ENCODE measurements around the gene KCNA10.

Gene KCNA10

DNA sequence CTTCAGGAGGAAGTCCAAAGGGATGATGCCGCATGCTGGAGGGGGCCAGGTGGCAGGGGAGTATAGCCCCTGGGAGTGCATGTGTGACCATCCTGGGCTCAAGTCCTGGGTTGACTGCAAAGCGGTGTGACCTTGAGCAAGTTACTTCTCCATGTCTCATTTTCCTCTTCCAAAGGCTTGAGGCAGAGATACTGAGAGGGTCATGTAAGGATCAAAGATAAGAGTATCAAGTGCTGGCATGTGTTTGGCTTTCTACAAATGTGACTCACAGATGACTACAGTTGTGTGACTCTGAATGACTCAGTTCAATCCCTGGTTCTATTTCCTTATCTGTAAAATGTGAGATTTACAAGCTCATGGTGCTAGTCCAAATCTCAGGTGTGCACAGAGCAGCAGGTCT lies 41.9 kb downstream of the KCNA10 start:
- no peak for DNase-seq

DNA sequence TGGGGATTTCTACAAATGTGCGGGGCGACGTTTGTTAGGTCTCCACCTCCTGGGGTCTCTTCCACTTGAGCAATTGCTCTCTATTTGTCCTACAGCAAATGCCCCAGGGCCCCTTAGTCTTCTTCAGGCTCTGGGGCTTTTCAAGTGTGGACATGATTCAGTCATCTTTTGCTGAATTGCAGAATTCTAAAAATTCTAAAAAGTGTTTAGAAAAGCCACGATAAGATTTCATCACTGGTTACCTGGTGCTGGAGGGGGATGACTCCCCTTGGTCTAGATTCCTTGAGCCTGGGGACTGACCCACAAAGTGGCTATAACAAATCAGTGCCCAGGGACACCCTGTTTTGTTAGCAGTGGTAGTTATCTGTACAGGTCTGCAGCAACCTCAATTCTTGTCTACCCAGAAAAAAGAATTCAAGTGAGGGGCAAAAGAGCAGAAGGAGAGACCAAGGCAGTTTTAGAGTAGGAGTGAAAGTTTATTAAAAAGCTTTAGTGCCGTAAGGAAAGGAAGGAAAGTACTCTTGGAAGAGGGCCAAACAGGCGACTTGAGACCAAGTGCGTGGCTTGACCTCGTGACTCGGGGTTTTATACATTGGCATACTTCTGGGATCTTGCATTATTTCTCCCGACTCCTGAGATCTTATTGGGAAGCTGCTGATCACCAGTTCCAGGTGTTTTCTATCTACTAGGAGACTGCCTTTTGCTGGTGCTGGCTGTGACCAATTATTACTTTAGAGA lies 42.8 kb downstream of the KCNA10 start:
- no peak for DNase-seq

DNA sequence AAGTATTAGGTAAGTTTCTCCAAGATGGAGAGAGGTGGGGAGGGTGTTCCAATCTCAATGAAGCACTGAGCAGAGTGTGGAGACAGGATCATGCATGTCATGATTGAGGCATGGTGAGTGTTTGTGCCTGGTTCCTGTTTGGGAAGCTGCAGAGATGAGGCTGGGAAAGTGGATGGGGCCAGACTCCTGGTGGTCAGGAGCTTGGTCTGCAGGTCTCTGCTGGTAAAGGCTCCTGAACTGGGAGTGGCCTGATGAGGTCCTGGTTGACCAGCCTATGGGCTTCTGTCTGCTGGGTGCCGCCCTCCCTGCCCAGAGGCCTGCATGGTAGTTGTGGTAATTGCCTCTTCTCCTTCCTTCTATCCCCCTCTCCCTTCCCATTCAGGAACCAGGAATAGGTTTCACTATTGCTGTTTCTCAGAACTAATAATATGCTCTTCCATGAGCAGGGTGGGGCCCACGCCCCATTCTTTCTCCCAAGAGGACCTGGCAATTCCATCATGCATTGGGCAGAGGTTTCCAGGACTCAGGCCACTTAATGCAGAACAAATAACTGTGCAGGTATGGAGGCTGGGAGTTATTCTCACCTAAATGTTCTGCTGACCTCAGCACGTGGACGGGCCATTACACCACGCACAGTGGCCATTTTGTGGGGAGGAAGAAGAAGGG lies 43.5 kb downstream of the KCNA10 start:
- DNase-seq: no peak

GRCh38 chr1:110474444-110474843 lies 44.5 kb downstream of the KCNA10 start:
- DNase-seq: no peak

DNA sequence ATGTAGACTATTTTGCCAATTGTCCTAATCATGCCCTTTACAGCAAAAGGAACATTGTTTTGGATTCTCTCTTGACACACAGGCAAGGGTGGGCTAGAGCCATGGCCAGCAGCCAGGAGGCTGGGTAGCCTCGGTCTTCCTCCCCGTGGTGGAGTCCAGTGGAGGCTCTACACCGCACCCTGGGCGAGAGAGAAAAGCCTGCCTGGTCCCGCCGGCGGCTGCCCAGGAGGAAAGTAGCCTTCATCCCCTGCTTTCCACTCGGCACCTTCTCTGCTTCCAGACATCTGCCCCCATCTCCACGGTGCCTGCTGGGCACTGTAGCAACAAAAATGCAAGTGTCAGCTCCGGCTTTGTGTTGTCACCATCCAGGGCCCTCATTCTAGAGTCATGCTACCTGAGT lies 46.4 kb downstream of the KCNA10 start:
- DNase-seq: no peak

DNA sequence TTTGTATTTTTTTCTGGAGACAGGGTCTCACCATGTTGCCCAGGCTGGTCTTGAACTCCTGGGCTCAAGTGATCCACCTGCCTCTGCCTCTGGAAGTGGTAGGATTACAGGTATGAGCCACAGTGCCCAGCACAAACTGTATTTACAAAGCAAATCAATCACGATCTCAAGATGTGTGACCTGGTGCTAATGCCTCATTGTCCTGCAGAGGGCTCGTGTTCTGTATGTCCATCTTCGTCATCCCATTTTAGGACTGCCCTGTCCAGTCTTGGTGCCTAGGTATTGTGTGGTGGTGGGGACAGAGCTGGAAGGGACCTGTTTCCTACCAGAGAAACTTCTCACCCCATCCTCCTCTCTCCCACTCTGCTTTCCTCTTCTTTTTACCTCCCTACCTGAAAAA lies 47.8 kb downstream of the KCNA10 start:
- DNase-seq: no peak
